Duodenal mucosa (tissue), 2 donors: Measurements from ENCODE around the gene ALDH4A1.
"Not testable (repeated sequence)": the region's sequence is repeated elsewhere in the genome, so short reads cannot be mapped to it uniquely, and the experiment has no call there.

Experiments used
- H3K27ac ChIP-seq: one replicate; pipeline ENCODE4 v1.7.0; 2013; ENCODE audit warnings: low read depth, low read length
- H3K27me3 ChIP-seq, 2 donors: one replicate each; pipeline ENCODE4 v1.7.0; 2013; ENCODE audit warnings: low read length in 2 of 2, control low read depth in 1 of 2; ENCODE audit not compliant: insufficient read depth in 2 of 2, control insufficient read depth in 1 of 2
- H3K36me3 ChIP-seq, 2 donors: one replicate each; pipeline ENCODE4 v1.7.0; 2013; ENCODE audit warnings: low read length in 2 of 2, control low read depth in 1 of 2; ENCODE audit not compliant: insufficient read depth in 2 of 2, control insufficient read depth in 1 of 2
- H3K4me1 ChIP-seq, 2 donors: one replicate each; pipeline ENCODE4 v1.7.0; 2013; ENCODE audit warnings: low read length in 2 of 2, control low read depth in 1 of 2; ENCODE audit not compliant: insufficient read depth in 2 of 2, control insufficient read depth in 1 of 2
- H3K4me3 ChIP-seq, 2 donors: one replicate each; pipeline ENCODE4 v1.7.0; 2013; ENCODE audit warnings: low read length in 2 of 2, low read depth in 1 of 2
- H3K9ac ChIP-seq, 2 donors: one replicate each; pipeline ENCODE4 v1.7.0; 2013; ENCODE audit warnings: low read length in 2 of 2, low read depth in 1 of 2
- H3K9me3 ChIP-seq, 2 donors: one replicate each; pipeline ENCODE4 v1.7.0; 2013; ENCODE audit warnings: low read length in 2 of 2, control low read depth in 1 of 2; ENCODE audit not compliant: control insufficient read depth in 1 of 2

Gene ALDH4A1

GRCh38 chr1:18870595-18870865 lies 31.8 kb downstream of the ALDH4A1 start:
- H3K4me1 ChIP-seq, H3K36me3 ChIP-seq, H3K9me3 ChIP-seq, H3K27me3 ChIP-seq, H3K4me3 ChIP-seq, H3K9ac ChIP-seq, H3K27ac ChIP-seq: not testable (repeated sequence)

- no peak overlapping the region for H3K4me3 ChIP-seq
- no peak overlapping the region for H3K9ac ChIP-seq
- no peaks in the 10 kb centered on the region for H3K9me3 ChIP-seq
- H3K36me3 ChIP-seq, result no peaks in the 10 kb centered on the region
- H3K27ac ChIP-seq, result no peak overlapping the region
- H3K4me1 ChIP-seq, result peaks cover 0 to 4% of the 10 kb centered on the region in 2 donors
- peaks cover 0 to 8% of the 10 kb centered on the region in 2 donors for H3K27me3 ChIP-seq
Measured at GRCh38 chr1:18869847-18870594, 32.3 kb downstream of the ALDH4A1 start.

DNA sequence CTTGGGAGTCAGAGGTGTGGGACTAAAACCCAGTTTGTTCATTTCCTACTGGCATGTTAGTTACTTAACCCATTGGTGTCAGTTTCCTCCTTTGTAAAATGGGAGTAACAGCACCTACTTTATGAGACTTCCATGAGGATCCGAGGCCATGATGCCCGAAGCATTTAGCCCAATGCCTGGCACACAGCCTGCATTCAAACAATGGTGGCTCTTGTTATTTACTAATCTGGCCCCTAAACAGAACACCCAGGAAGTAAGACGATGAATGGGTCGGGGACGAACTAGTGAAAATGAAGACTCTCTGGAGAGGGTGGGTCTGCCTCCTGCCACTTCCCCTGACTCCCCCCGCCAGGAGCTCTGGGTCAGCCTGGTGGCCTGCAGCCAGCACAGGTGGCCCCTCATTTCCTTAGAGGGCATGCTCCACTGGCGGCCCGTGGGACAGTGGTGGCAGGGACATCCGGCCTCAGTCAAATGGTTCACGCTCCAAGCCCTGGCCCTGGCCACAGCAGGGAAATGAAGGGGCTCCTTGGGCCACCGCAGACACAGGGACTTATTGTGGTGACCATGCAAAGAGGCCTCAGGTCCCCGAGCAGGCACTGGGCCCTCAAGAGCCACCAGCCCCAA lies 33.4 kb downstream of the ALDH4A1 start:
- no peak overlapping the region for H3K27ac ChIP-seq
- peaks cover 0 to 9% of the 10 kb centered on the region in 2 donors for H3K27me3 ChIP-seq
- H3K9ac ChIP-seq, result no peak overlapping the region
- no peaks in the 10 kb centered on the region for H3K36me3 ChIP-seq
- H3K4me3 ChIP-seq, result no peak overlapping the region
- H3K9me3 ChIP-seq, result no peaks in the 10 kb centered on the region
- no peaks in the 10 kb centered on the region for H3K4me1 ChIP-seq

- H3K4me3 ChIP-seq, result no peak overlapping the region
- no peak overlapping the region for H3K27ac ChIP-seq
- H3K4me1 ChIP-seq, result no peaks in the 10 kb centered on the region
- H3K36me3 ChIP-seq, result no peaks in the 10 kb centered on the region
- no peaks in the 10 kb centered on the region for H3K9me3 ChIP-seq
- no peak overlapping the region for H3K9ac ChIP-seq
- peaks cover 0 to 9% of the 10 kb centered on the region in 2 donors for H3K27me3 ChIP-seq
Measured at GRCh38 chr1:18868354-18868753, 34.0 kb downstream of the ALDH4A1 start.

DNA sequence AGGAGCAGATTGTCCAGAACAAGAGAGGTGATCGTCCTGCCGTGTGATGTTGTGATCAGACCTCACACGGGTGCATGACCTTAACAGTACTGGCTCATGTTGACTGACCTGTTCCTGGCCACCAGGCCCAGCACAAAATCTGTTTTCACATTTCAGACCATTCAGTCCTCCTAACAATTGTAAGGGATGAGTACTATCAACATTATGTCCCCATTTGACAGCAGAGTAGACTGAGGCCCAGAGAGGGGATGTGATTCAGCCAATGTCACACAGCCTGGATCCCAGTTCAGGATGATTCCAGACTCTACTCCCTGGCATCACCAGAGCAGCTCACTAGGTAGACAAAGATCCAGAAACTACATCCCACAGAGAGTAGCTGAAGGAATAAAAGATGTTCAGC lies 35.5 kb downstream of the ALDH4A1 start:
- H3K27ac ChIP-seq, result no peak overlapping the region
- no peaks in the 10 kb centered on the region for H3K4me1 ChIP-seq
- H3K36me3 ChIP-seq, result no peaks in the 10 kb centered on the region
- no peak overlapping the region for H3K9ac ChIP-seq
- H3K4me3 ChIP-seq, result no peak overlapping the region
- no peaks in the 10 kb centered on the region for H3K9me3 ChIP-seq
- peaks cover 0 to 9% of the 10 kb centered on the region in 2 donors for H3K27me3 ChIP-seq

GRCh38 chr1:18866314-18866713 lies 36.0 kb downstream of the ALDH4A1 start:
- Histone ChIP-seq H3K27me3 (peaks cover 0 to 9% of the 10 kb centered on the region in 2 donors), H3K9ac (no peak overlapping the region), H3K36me3 (no peaks in the 10 kb centered on the region), H3K4me3 (no peak overlapping the region), H3K4me1 (no peaks in the 10 kb centered on the region), H3K27ac (no peak overlapping the region), H3K9me3 (no peaks in the 10 kb centered on the region)

DNA sequence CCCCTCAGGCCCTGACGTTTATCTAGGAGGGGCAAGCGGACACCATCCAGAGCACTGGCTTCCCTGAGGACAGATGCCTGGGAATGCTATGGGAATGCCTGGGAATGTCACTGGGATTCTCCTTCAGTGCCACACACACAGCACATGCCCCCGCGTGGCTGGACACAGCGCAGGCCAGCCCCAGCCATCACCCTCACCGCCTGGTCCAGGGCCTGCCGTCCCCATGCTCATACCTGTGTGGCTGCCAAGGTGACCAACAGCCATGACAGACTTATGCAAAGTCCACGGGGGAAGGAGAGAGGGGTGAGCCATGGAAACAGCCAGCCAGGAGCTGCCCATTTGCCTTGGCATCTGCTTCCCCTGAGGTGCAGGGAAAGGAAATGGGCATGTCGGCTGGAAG lies 37.2 kb downstream of the ALDH4A1 start:
- H3K27me3 ChIP-seq, result peaks cover 0 to 9% of the 10 kb centered on the region in 2 donors
- H3K4me1 ChIP-seq, result no peaks in the 10 kb centered on the region
- no peak overlapping the region for H3K9ac ChIP-seq
- no peak overlapping the region for H3K4me3 ChIP-seq
- no peaks in the 10 kb centered on the region for H3K36me3 ChIP-seq
- H3K27ac ChIP-seq, result no peak overlapping the region
- no peaks in the 10 kb centered on the region for H3K9me3 ChIP-seq

DNA sequence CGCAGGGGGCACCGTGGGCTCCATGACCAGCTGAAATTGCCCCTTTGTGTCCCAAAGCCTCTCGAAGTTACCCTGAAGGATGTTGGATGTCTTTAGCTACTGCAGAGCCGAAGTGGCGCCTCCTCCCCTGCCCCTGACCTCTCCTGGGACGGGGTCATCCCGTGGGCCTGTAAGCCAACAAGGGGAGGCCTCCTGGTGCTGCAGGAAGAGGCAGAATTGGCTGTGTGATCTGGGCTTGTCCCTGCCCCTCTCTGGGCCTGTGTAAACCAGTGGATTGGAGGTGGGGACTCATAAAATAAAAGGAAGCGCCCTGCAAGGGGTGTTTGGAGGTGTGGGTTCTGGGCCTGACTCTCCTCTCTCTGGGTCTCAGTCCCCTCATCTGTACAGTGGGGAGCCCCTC lies 40.8 kb downstream of the ALDH4A1 start:
- no peaks in the 10 kb centered on the region for H3K9me3 ChIP-seq
- no peak overlapping the region for H3K9ac ChIP-seq
- no peak overlapping the region for H3K4me3 ChIP-seq
- H3K4me1 ChIP-seq, result no peaks in the 10 kb centered on the region
- peaks cover 0 to 5% of the 10 kb centered on the region in 2 donors for H3K27me3 ChIP-seq
- H3K27ac ChIP-seq, result no peak overlapping the region
- H3K36me3 ChIP-seq, result no peaks in the 10 kb centered on the region

DNA sequence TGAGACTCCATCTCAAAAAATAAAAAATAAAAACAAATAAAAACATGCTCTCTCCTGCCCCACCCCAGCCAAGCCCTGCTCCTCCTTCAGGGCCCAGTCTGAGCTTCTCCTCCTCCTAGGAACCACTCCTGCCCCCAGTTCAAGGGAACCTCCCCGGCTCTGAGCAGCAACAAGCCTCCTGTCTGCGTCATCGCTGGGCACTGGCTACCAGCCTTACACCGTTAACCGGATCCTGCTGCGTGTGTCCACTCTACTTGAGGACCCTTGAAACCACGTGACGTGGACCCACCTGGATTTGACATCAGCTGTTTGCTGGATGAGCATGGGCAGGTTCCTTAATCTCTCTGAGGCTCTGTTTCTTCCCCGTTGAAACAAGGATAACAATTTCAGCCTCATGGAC lies 41.3 kb downstream of the ALDH4A1 start:
- Histone ChIP-seq H3K4me3 (no peak overlapping the region), H3K9ac (no peak overlapping the region), H3K27me3 (peaks cover 0 to 5% of the 10 kb centered on the region in 2 donors), H3K9me3 (no peaks in the 10 kb centered on the region), H3K36me3 (no peaks in the 10 kb centered on the region), H3K4me1 (no peaks in the 10 kb centered on the region), H3K27ac (no peak overlapping the region)

GRCh38 chr1:18859560-18859959 lies 42.8 kb downstream of the ALDH4A1 start, which contains the start of gene TAS1R2:
TAS1R2 (minus strand) TSS chr1:18859660; CDS start chr1:18859660, 0 bp downstream.
- Histone ChIP-seq H3K4me3 (no peak within 1 kb of the TSS), H3K27ac (no peak within 1 kb of the TSS), H3K9me3 (no peaks in the 10 kb centered on the region), H3K36me3 (no peaks in the 10 kb centered on the region), H3K9ac (no peak within 1 kb of the TSS), H3K4me1 (no peaks in the 10 kb centered on the region), H3K27me3 (no peaks in the 10 kb centered on the region)
